Measurements from ENCODE around the gene RAB4A.

Gene RAB4A

GRCh38 chr1:229339086-229339485 lies 68.2 kb downstream of the RAB4A start:
- DNase-seq (ENCODE audit: low read depth in 2 of 2), result no peak

DNA sequence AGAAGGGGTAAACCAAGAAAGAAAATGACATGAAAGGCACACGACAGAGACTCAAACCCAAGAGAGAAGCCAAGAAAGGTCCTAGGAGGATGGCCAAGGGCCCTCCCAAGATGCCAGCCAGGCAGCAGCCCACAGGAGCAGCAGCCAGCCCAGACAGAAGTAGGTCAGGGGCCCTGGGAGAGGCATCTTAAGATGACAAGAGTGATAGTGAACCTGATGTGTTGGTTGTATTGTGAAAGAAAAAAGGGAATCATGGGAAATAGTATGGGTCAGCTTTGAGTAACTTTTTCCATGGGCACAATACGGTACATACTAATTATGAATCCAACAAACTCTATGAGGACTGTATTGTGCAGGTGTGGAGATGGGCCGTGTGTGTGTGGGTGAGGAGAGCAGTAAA lies 68.6 kb downstream of the RAB4A start:
- DNase-seq (ENCODE audit: low read depth in 2 of 2), result no peak

GRCh38 chr1:229340496-229340895 lies 69.6 kb downstream of the RAB4A start:
- no peak for DNase-seq (ENCODE audit: low read depth in 2 of 2)

- DNase-seq (ENCODE audit: low read depth in 2 of 2), result peak; percentile 62 to 70
Measured at GRCh38 chr1:229341774-229342655, 71.1 kb downstream of the RAB4A start.

- DNase-seq (ENCODE audit: low read depth in 2 of 2), result peak; percentile 20 to 21
Measured at GRCh38 chr1:229342656-229343569, 72.0 kb downstream of the RAB4A start, which contains the start of gene CCSAP. CCSAP (minus strand) TSS chr1:229343047; CDS start chr1:229342465, 582 bp downstream.

DNA sequence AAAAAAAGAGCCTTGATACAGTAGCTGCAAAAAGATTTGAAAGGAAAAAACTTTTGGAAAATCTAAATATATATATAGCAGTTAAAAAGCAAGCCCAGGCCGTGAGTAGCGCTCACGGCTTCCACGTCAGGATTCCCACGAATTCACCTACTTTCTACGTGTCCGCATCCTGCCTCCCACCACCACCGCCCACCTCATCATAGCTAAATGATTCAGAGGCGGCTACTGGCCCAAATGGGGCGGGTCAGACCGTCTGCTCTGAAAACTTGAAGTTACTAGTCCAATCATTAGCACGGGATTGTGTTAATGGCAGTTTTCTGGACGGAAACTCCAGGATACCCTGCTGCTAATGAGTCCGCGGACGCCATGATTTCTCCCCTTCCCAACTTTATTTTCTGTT lies 73.2 kb downstream of the RAB4A start:
- DNase-seq (ENCODE audit: low read depth in 2 of 2), result no peak

- DNase-seq (ENCODE audit: low read depth in 2 of 2), result no peak
Measured at GRCh38 chr1:229344937-229345684, 74.2 kb downstream of the RAB4A start.

DNA sequence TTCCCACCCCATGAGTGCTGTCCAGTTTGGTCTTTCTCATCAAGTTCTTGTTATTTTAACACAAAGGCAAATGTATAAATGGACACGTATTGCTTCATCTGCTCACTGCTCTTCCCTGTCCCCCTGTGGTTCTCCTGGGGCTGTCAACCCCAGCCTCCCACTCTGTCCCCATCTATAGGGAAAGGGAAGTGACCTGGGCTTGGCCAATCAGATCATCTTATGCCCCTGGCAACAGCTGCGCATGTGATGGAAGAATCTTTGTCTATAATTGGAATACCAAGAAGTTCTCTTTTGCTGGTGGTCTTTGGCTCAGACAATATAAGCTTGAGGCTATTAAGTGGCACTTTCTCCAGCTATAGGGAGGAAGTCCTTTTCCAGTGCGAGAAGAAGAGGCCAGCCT lies 76.6 kb downstream of the RAB4A start:
- DNase-seq (ENCODE audit: low read depth in 2 of 2), result no peak

GRCh38 chr1:229349463-229350385 lies 78.8 kb downstream of the RAB4A start:
- DNase-seq (ENCODE audit: low read depth in 2 of 2), result no peak

DNA sequence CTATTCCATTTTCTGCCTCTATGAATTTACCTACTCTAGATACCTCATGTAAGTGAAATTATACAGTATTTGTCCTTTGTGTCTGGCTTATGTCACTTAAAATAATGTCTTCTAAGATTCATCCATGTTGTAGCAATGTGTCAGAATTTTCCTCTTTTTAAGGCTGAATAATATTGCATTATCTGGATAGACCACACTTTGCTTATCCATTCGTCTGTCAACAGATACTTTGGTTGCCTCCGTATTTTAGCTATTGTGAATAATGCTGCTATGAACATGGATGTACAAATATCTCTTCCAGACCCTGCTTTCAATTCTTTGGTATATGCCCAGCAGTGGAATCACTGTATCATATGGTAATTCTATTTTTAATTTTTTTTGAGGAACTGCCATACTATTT lies 82.1 kb downstream of the RAB4A start:
- DNase-seq (ENCODE audit: low read depth in 2 of 2), result no peak

GRCh38 chr1:229354226-229354625 lies 83.3 kb downstream of the RAB4A start:
- no peak for DNase-seq (ENCODE audit: low read depth in 2 of 2)

Measured in stimulated activated CD8-positive, alpha-beta memory T cell treated with anti-CD3 and anti-CD28 coated beads, Interleukin-7, amount 100 ng/mL, for 1 hour (primary cell).